ENCODE data around the gene RSPO4. TPM values are rescaled to one million over a fixed set of nuclear protein-coding genes. Genes with fewer than 3 reads are reported as not detected.

Gene RSPO4
- total RNA-seq, 2 experiments from 2014 or later, result 0.14 to 0.25 TPM

DNA sequence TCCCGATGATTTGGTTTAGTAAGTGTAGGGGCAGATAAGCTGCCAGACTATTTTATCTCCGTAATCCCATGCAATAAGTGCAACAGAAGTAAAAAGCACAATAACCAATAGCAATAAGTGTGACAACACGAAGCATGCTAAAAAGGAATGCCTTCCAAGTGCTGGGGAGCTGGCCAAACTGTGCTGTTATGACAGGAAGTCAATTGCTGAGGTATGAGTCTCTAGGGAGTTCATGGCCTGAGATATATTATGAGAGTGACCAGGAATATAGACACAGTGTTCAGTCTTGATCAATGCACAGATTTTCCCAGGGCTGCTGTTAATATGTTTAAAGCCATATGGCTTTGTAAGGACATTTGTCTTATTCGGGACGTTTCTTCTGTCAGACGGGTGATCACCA, 75.4 kb downstream of the RSPO4 start:
- Histone ChIP-seq H3K4me3 (ENCODE audit: low read length) (no peak overlapping the region), H3K4me1 (ENCODE audit: insufficient read depth, low read length) (no peaks in the 10 kb centered on the region), H3K36me3 (ENCODE audit: insufficient read depth, low read length) (no peaks in the 10 kb centered on the region), H3K27me3 (ENCODE audit: control insufficient read depth in 1 of 2, insufficient read depth in 2 of 2, low read length in 2 of 2) (no peaks in the 10 kb centered on the region), H3K9me3 (ENCODE audit: control insufficient read depth in 1 of 2, insufficient read depth in 1 of 2, low read length in 2 of 2) (no peaks in the 10 kb centered on the region), H3K27ac (ENCODE audit: low read depth in 1 of 2, low read length in 2 of 2) (no peak overlapping the region)
- CTCF ChIA-PET, result no interaction called here
- POLR2A ChIA-PET, result no interaction called here
- H3K9me3 Mint-ChIP-seq, result peaks cover 4% of the 10 kb centered on the region
- H3K4me3 Mint-ChIP-seq, result no peak overlapping the region
- H3K27me3 Mint-ChIP-seq, result peaks cover 17% of the 10 kb centered on the region
- H3K36me3 Mint-ChIP-seq (ENCODE audit: low read depth), result no peaks in the 10 kb centered on the region
- no peak overlapping the region for H3K27ac Mint-ChIP-seq
- ATAC-seq (ENCODE audit: poor library complexity) (no peak), DNase-seq (no peak)
- intact Hi-C loops (cut with DNase I, micrococcal nuclease), result no loop called here
- H3K4me1 Mint-ChIP-seq (ENCODE audit: low read depth), result no peaks in the 10 kb centered on the region
- no peak for TF ChIP-seq CTCF (IDR thresholded peaks at IDR 0.05)

- no peak for DNase-seq
- H3K4me1 Mint-ChIP-seq (ENCODE audit: low read depth), result no peaks in the 10 kb centered on the region
- H3K36me3 Mint-ChIP-seq (ENCODE audit: low read depth), result no peaks in the 10 kb centered on the region
- H3K4me3 ChIP-seq (ENCODE audit: low read length), result no peak overlapping the region
- H3K4me3 Mint-ChIP-seq, result no peak overlapping the region
- no peak for ATAC-seq (ENCODE audit: poor library complexity)
- no peak for TF ChIP-seq CTCF (IDR thresholded peaks at IDR 0.05)
- H3K27ac Mint-ChIP-seq, result no peak overlapping the region
- no peaks in the 10 kb centered on the region for H3K27me3 ChIP-seq (ENCODE audit: control insufficient read depth in 1 of 2, insufficient read depth in 2 of 2, low read length in 2 of 2)
- intact Hi-C loops (cut with DNase I, micrococcal nuclease), result no loop called here
- ChIA-PET POLR2A (no interaction called here), CTCF (no interaction called here)
- peaks cover 17% of the 10 kb centered on the region for H3K27me3 Mint-ChIP-seq
- H3K4me1 ChIP-seq (ENCODE audit: insufficient read depth, low read length), result no peaks in the 10 kb centered on the region
- H3K9me3 Mint-ChIP-seq, result no peaks in the 10 kb centered on the region
- no peak overlapping the region for H3K27ac ChIP-seq (ENCODE audit: low read depth in 1 of 2, low read length in 2 of 2)
- no peaks in the 10 kb centered on the region for H3K36me3 ChIP-seq (ENCODE audit: insufficient read depth, low read length)
- H3K9me3 ChIP-seq (ENCODE audit: control insufficient read depth in 1 of 2, insufficient read depth in 1 of 2, low read length in 2 of 2), result no peaks in the 10 kb centered on the region
These were observed 76.6 kb downstream of the RSPO4 start for GRCh38 chr20:925516-925915.

DNA sequence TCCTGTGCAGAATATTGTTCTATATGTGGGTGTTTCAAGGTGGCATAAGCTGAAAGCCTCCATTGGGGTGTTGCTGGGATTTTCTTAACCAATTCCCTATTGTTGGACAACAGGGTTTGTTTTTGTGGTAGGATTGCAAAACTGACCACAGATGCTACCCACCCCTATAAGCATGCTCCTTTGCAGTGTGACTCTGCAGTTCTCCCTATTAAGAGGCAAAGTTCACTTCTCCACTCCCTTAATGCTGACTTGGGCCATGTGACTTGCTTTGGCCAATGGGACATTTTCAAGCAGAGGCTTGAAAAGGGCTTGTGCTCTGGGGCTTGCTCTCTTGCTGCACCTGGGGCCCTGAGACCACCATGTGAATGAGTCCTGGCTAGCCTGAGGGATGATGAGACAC, 77.5 kb downstream of the RSPO4 start:
- ATAC-seq (ENCODE audit: poor library complexity), result no peak
- CTCF ChIA-PET, result no interaction called here

More for the DNA sequence above, 77.5 kb downstream of the RSPO4 start:
- no peak overlapping the region for H3K4me3 Mint-ChIP-seq
- Histone ChIP-seq H3K4me1 (ENCODE audit: insufficient read depth, low read length) (no peaks in the 10 kb centered on the region), H3K9me3 (ENCODE audit: control insufficient read depth in 1 of 2, insufficient read depth in 1 of 2, low read length in 2 of 2) (no peaks in the 10 kb centered on the region), H3K27me3 (ENCODE audit: control insufficient read depth in 1 of 2, insufficient read depth in 2 of 2, low read length in 2 of 2) (no peaks in the 10 kb centered on the region), H3K4me3 (ENCODE audit: low read length) (no peak overlapping the region), H3K36me3 (ENCODE audit: insufficient read depth, low read length) (no peaks in the 10 kb centered on the region), H3K27ac (ENCODE audit: low read depth in 1 of 2, low read length in 2 of 2) (no peak overlapping the region)
- peak in 2 of 14 experiments; percentile 4 to 11 for DNase-seq
- H3K9me3 Mint-ChIP-seq, result no peaks in the 10 kb centered on the region
- POLR2A ChIA-PET, result no interaction called here
- TF ChIP-seq CTCF (IDR thresholded peaks at IDR 0.05), result no peak
- no peaks in the 10 kb centered on the region for H3K36me3 Mint-ChIP-seq (ENCODE audit: low read depth)
- no peak overlapping the region for H3K27ac Mint-ChIP-seq
- intact Hi-C loops (cut with DNase I, micrococcal nuclease), result no loop called here
- H3K27me3 Mint-ChIP-seq, result peaks cover 17% of the 10 kb centered on the region
- H3K4me1 Mint-ChIP-seq (ENCODE audit: low read depth), result no peaks in the 10 kb centered on the region
